ENCODE data around the gene SVOPL.
"Not testable (repeated sequence)": the region's sequence is repeated elsewhere in the genome, so short reads cannot be mapped to it uniquely, and the experiment has no call there.

The SVOPL gene

GRCh38 chr7:138698281-138698680, 2.9 kb downstream of the SVOPL start:
- FAIRE-seq, result no peak

- no peak for FAIRE-seq
Measured at GRCh38 chr7:138697535-138698182, 3.5 kb downstream of the SVOPL start.

GRCh38 chr7:138695776-138696175, 5.4 kb downstream of the SVOPL start:
- FAIRE-seq, result not testable (repeated sequence)

GRCh38 chr7:138695106-138695505, 6.1 kb downstream of the SVOPL start:
- FAIRE-seq, result no peak

GRCh38 chr7:138691178-138691577, 10.0 kb downstream of the SVOPL start:
- FAIRE-seq, result no peak

- FAIRE-seq, result no peak
Measured at GRCh38 chr7:138690495-138690894, 10.7 kb downstream of the SVOPL start.

GRCh38 chr7:138688037-138688436, 13.1 kb downstream of the SVOPL start:
- FAIRE-seq, result not testable (repeated sequence)

- no peak for FAIRE-seq
Measured at GRCh38 chr7:138684340-138684739, 16.8 kb downstream of the SVOPL start.

- FAIRE-seq, result no peak
Measured at GRCh38 chr7:138679793-138680192, 21.4 kb downstream of the SVOPL start.

- FAIRE-seq, result no peak
Measured at GRCh38 chr7:138670594-138670993, 30.6 kb downstream of the SVOPL start.

- no peak for FAIRE-seq
Measured at GRCh38 chr7:138669364-138669763, 31.8 kb downstream of the SVOPL start.

- no peak for FAIRE-seq
Measured at GRCh38 chr7:138668946-138669345, 32.2 kb downstream of the SVOPL start.

GRCh38 chr7:138668229-138668596, 32.9 kb downstream of the SVOPL start:
- no peak for FAIRE-seq

- FAIRE-seq, result no peak
Measured at GRCh38 chr7:138667535-138668228, 33.5 kb downstream of the SVOPL start.

GRCh38 chr7:138666385-138666784, 34.8 kb downstream of the SVOPL start:
- no peak for FAIRE-seq

- no peak for FAIRE-seq
Measured at GRCh38 chr7:138665669-138666140, 35.5 kb downstream of the SVOPL start.

GRCh38 chr7:138665249-138665648, 35.9 kb downstream of the SVOPL start:
- FAIRE-seq, result no peak

- FAIRE-seq, result no peak
Measured at GRCh38 chr7:138663725-138664710, 37.1 kb downstream of the SVOPL start.

- no peak for FAIRE-seq
Measured at GRCh38 chr7:138662991-138663320, 38.2 kb downstream of the SVOPL start.

GRCh38 chr7:138662076-138662990, 38.8 kb downstream of the SVOPL start:
- no peak for FAIRE-seq

GRCh38 chr7:138661069-138661635, 40.0 kb downstream of the SVOPL start:
- no peak for FAIRE-seq

GRCh38 chr7:138658889-138659288, 42.3 kb downstream of the SVOPL start:
- no peak for FAIRE-seq

All from islet of Langerhans (tissue), 1 donor.